ENCODE measurements around the gene RASGRP4.

RASGRP4 gene

GRCh38 chr19:38453596-38453995 is 27.6 kb upstream of the RASGRP4 start:
- Histone ChIP-seq H3K27ac (ENCODE audit: poor library complexity, severe bottlenecking) (no peak overlapping the region), H3K4me3 (ENCODE audit: severe bottlenecking) (no peak overlapping the region), H3K4me1 (ENCODE audit: insufficient read depth, poor library complexity, severe bottlenecking) (no peaks in the 10 kb centered on the region), H3K9me3 (ENCODE audit: severe bottlenecking) (no peaks in the 10 kb centered on the region), H3K27me3 (ENCODE audit: insufficient read depth, poor library complexity, severe bottlenecking) (no peaks in the 10 kb centered on the region), H3K36me3 (ENCODE audit: low read depth) (no peaks in the 10 kb centered on the region)
- DNase-seq (ENCODE audit: low spot score) (no peak), ATAC-seq (ENCODE audit: low read depth) (no peak)
- no peak for TF ChIP-seq CTCF (IDR thresholded peaks at IDR 0.05; ENCODE audit: poor library complexity, severe bottlenecking)

- Histone ChIP-seq H3K4me3 (ENCODE audit: severe bottlenecking) (no peak overlapping the region), H3K36me3 (ENCODE audit: low read depth) (no peaks in the 10 kb centered on the region), H3K27ac (ENCODE audit: poor library complexity, severe bottlenecking) (no peak overlapping the region), H3K9me3 (ENCODE audit: severe bottlenecking) (no peaks in the 10 kb centered on the region), H3K27me3 (ENCODE audit: insufficient read depth, poor library complexity, severe bottlenecking) (no peaks in the 10 kb centered on the region), H3K4me1 (ENCODE audit: insufficient read depth, poor library complexity, severe bottlenecking) (no peaks in the 10 kb centered on the region)
- no peak for DNase-seq (ENCODE audit: low spot score)
- ATAC-seq (ENCODE audit: low read depth): no peak; the same call in 2 of the 3 replicates
- TF ChIP-seq CTCF (IDR thresholded peaks at IDR 0.05; ENCODE audit: poor library complexity, severe bottlenecking): no peak
Measured at GRCh38 chr19:38452430-38453366, 26.7 kb upstream of the RASGRP4 start.

GRCh38 chr19:38451629-38452028 is 25.6 kb upstream of the RASGRP4 start:
- DNase-seq (ENCODE audit: low spot score): no peak
- no peak for ATAC-seq (ENCODE audit: low read depth)
- no peak for TF ChIP-seq CTCF (IDR thresholded peaks at IDR 0.05; ENCODE audit: poor library complexity, severe bottlenecking)
- H3K27ac ChIP-seq (ENCODE audit: poor library complexity, severe bottlenecking): no peak overlapping the region
- no peak overlapping the region for H3K4me3 ChIP-seq (ENCODE audit: severe bottlenecking)
- H3K27me3 ChIP-seq (ENCODE audit: insufficient read depth, poor library complexity, severe bottlenecking): no peaks in the 10 kb centered on the region
- H3K4me1 ChIP-seq (ENCODE audit: insufficient read depth, poor library complexity, severe bottlenecking): no peaks in the 10 kb centered on the region
- H3K36me3 ChIP-seq (ENCODE audit: low read depth): no peaks in the 10 kb centered on the region
- H3K9me3 ChIP-seq (ENCODE audit: severe bottlenecking): no peaks in the 10 kb centered on the region

GRCh38 chr19:38451036-38451435 is 25.0 kb upstream of the RASGRP4 start:
- Histone ChIP-seq H3K27ac (ENCODE audit: poor library complexity, severe bottlenecking) (no peak overlapping the region), H3K27me3 (ENCODE audit: insufficient read depth, poor library complexity, severe bottlenecking) (no peaks in the 10 kb centered on the region), H3K9me3 (ENCODE audit: severe bottlenecking) (no peaks in the 10 kb centered on the region), H3K36me3 (ENCODE audit: low read depth) (no peaks in the 10 kb centered on the region), H3K4me3 (ENCODE audit: severe bottlenecking) (no peak overlapping the region), H3K4me1 (ENCODE audit: insufficient read depth, poor library complexity, severe bottlenecking) (no peaks in the 10 kb centered on the region)
- ATAC-seq (ENCODE audit: low read depth) (no peak), DNase-seq (ENCODE audit: low spot score) (no peak)
- no peak for TF ChIP-seq CTCF (IDR thresholded peaks at IDR 0.05; ENCODE audit: poor library complexity, severe bottlenecking)

GRCh38 chr19:38449518-38449917 is 23.5 kb upstream of the RASGRP4 start:
- TF ChIP-seq CTCF (IDR thresholded peaks at IDR 0.05; ENCODE audit: poor library complexity, severe bottlenecking): no peak
- ATAC-seq (ENCODE audit: low read depth): no peak

More at GRCh38 chr19:38449518-38449917, 23.5 kb upstream of the RASGRP4 start:
- H3K36me3 ChIP-seq (ENCODE audit: low read depth): no peaks in the 10 kb centered on the region
- no peak overlapping the region for H3K27ac ChIP-seq (ENCODE audit: poor library complexity, severe bottlenecking)
- no peaks in the 10 kb centered on the region for H3K9me3 ChIP-seq (ENCODE audit: severe bottlenecking)
- H3K4me1 ChIP-seq (ENCODE audit: insufficient read depth, poor library complexity, severe bottlenecking): no peaks in the 10 kb centered on the region
- no peak overlapping the region for H3K4me3 ChIP-seq (ENCODE audit: severe bottlenecking)
- no peaks in the 10 kb centered on the region for H3K27me3 ChIP-seq (ENCODE audit: insufficient read depth, poor library complexity, severe bottlenecking)
- DNase-seq (ENCODE audit: low spot score): no peak
